ENCODE measurements around the gene IFT20.
"Not testable (repeated sequence)": the region's sequence is repeated elsewhere in the genome, so short reads cannot be mapped to it uniquely, and the experiment has no call there.

IFT20 gene

GRCh38 chr17:28306954-28307401 lies 28.3 kb downstream of the IFT20 start:
- no peak for DNase-seq (ENCODE audit: low read depth)

GRCh38 chr17:28298449-28298848 lies 36.8 kb downstream of the IFT20 start:
- DNase-seq (ENCODE audit: low read depth) = no peak

- no peak for DNase-seq (ENCODE audit: low read depth)
These were observed 39.3 kb downstream of the IFT20 start for GRCh38 chr17:28295677-28296578.

- no peak for DNase-seq (ENCODE audit: low read depth)
These were observed 41.3 kb downstream of the IFT20 start for GRCh38 chr17:28293994-28294393.

GRCh38 chr17:28292878-28293277 lies 42.4 kb downstream of the IFT20 start:
- not testable (repeated sequence) for DNase-seq (ENCODE audit: low read depth)

DNA sequence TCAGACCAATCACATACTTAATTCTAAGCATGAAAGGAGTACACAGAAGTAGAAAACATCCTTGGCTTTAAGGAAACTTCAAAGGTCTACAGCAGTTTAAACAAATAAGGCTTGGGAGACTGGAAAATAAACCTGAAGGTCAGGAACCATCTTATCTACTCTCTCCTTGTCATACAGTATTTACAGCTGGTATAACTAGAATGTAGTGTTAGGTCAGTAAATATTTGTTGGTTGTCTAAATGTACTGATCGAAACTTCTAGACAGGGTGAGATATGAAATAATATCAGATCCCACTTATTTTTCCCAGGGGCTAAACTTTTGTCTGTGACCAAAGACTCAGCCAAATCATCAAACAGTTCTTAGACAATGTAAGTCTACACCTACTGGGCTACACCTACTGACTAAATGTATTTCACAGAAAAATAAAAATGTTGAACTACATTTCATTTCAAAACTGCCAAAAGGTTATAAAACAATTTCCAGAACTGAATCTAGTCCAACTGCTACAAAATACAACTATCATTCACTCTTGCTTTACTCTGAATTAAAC lies 43.4 kb downstream of the IFT20 start:
- no peak for DNase-seq (ENCODE audit: low read depth)

DNA sequence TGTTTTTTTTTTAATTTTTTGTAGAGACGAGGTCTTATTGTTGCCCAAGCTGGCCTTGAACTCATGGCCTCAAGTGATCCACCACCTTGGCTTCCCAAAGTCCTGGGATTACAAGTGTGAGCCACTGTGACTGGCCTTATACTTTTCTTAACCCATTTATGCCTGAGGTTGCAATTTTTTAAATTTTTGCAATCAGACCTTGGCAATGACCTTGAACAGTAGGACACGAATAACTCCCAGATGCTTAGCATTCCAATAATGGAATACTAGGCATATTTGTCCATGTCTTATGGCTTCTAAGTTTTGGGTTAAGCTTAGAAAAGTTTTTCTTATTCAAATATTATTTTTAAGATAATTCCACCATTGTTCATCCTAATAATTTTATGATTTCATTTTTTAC lies 44.6 kb downstream of the IFT20 start:
- DNase-seq (ENCODE audit: low read depth) = no peak

DNA sequence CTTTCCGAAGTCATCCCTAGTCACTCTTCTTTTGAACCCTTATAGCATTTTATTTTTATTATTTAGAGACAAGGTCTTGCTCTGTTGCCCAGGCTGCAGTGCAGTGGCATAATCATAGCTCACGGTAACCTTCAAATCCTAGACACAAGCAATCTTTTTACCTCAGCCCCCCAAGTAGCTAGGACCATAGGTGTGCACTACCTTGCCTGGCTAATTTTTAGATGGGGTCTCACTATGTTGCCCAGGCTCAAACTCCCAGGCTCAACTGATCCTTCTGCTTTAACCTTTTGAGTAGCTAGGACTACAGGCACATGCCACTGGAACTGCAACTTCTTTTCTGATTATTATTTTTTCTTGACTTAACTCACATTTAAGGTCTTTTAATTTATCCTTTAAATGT lies 49.3 kb downstream of the IFT20 start:
- no peak for DNase-seq (ENCODE audit: low read depth)

- DNase-seq (ENCODE audit: low read depth) = peak; percentile 76
These were observed 52.7 kb downstream of the IFT20 start for GRCh38 chr17:28282596-28282995.

DNA sequence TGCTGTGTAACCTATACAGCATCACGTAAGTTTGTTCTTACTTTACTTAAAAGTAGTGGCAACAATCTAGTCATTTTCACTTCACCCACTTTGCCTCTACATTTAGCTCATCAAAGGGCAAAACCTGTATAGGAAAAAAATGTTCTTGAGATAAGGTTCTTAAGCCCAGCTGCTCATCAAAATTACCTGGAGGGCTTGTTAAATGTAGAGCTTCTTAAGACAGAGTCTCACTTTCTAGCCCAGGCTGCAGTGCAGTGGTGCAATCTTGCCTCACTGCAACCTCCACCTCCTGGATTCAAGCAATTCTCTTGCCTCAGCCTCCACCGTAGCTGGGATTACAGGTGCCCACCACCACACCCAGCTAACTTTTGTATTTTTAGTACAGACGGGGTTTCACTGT lies 54.4 kb downstream of the IFT20 start:
- DNase-seq (ENCODE audit: low read depth) = no peak

DNA sequence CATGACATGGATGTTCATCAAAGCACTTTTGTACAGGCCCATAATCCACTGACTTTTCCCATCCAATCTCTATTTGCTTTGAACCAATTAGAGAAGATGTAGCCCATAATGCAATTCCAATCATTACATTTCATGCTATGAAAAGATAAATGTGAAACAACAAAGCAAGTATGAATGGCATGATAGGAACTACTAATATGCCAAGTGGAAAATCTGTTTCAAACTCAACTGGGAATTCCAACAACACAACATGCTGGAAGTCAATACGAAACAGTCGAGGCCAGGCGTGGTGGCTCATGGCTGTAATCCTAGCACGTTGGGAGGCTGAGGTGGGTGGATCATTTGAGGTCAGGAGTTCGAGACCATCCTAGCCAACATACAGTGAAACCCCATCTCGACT lies 55.9 kb downstream of the IFT20 start:
- peak; percentile 37 for DNase-seq (ENCODE audit: low read depth)

Data from non-pigmented ciliary epithelial cell (primary cell).